GM12872 (cell line): Measurements from ENCODE around the gene CDKN2B.

Experiments used
- TF ChIP-seq, protein P1 (sequence below): IDR thresholded peaks from 3 replicates; pipeline ENCODE4 v1.5.1; 2011; ENCODE audit warnings: low read depth, mild to moderate bottlenecking, low read length, moderate library complexity; ENCODE audit not compliant: insufficient read depth

CDKN2B gene

DNA sequence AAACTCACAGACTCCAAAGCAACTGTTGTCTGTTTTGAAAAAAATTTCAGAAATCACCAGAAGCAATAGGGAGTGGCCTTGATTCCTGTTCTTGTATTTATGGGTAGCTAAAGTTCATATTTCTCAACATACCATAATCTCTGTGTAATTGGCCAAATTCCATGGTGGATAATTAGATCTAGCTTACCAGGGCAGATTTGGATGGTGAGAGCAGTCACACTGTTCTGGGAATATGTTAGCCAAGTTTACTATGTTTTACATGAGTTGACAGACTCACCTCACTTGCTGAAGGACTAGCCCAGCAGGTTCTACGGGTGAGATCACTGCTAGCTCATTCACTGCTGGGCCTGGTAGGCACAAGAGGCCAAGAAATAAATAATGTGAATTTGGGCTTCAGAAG, 32.7 kb upstream of the CDKN2B start:
- TF ChIP-seq, protein P1, sequence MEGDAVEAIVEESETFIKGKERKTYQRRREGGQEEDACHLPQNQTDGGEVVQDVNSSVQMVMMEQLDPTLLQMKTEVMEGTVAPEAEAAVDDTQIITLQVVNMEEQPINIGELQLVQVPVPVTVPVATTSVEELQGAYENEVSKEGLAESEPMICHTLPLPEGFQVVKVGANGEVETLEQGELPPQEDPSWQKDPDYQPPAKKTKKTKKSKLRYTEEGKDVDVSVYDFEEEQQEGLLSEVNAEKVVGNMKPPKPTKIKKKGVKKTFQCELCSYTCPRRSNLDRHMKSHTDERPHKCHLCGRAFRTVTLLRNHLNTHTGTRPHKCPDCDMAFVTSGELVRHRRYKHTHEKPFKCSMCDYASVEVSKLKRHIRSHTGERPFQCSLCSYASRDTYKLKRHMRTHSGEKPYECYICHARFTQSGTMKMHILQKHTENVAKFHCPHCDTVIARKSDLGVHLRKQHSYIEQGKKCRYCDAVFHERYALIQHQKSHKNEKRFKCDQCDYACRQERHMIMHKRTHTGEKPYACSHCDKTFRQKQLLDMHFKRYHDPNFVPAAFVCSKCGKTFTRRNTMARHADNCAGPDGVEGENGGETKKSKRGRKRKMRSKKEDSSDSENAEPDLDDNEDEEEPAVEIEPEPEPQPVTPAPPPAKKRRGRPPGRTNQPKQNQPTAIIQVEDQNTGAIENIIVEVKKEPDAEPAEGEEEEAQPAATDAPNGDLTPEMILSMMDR, result no peak

DNA sequence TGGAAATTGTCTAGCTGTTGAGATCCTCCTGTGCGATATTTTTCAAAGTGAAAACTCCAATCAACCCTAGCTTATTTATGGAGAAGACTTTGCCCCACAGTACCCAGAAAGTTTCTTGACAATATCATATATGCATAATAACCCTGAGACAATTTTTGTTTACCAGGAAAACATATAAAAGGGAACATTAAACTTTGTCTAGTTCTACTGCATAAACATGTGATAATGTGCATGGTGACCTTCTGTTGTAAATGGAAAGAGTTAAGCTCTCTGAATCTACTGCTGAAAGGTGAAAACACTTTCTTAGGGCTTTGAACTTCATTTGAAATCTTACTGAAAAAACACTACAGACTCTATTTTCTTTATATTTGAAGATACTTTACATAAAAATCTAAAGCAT, 32.2 kb upstream of the CDKN2B start:
- TF ChIP-seq, protein P1, result no peak

DNA sequence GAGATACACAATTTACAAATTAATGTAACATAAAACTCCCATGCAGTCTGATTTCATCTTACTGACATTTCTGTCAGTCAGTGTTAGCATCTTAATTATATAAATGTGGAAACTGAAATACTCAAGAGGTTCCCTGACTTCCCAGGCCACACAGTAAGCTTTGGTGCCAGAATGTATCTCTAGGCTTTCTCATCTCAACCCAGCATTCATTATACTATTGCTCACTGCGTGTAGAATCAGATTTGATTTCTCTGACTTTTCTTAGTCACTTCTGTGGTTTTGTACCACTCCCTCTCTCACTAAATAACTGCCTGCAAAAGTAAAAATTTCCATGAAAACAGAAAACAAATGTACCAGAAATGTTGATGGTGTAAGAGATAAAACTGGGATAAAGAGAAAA, 31.7 kb upstream of the CDKN2B start:
- TF ChIP-seq, protein P1, result no peak

DNA sequence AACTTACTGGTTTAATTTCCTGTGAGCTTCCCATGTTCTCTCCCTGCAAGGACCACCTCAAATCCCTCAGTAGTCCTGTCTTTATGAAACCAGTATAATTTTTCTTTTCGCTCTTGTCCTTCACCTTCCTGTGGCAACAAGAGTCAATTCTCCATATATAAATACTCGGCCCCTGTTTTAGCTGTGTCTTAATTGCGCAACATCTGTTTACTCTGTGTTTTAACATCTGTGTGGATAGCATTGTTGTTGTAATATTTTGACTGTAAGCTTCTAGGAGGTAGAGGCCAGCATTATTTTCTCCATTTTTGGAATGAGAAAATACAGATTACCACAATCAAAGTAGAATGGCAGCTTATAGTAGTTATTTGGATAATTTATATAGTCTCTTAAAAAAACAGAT, 30.2 kb upstream of the CDKN2B start:
- TF ChIP-seq, protein P1, result no peak

DNA sequence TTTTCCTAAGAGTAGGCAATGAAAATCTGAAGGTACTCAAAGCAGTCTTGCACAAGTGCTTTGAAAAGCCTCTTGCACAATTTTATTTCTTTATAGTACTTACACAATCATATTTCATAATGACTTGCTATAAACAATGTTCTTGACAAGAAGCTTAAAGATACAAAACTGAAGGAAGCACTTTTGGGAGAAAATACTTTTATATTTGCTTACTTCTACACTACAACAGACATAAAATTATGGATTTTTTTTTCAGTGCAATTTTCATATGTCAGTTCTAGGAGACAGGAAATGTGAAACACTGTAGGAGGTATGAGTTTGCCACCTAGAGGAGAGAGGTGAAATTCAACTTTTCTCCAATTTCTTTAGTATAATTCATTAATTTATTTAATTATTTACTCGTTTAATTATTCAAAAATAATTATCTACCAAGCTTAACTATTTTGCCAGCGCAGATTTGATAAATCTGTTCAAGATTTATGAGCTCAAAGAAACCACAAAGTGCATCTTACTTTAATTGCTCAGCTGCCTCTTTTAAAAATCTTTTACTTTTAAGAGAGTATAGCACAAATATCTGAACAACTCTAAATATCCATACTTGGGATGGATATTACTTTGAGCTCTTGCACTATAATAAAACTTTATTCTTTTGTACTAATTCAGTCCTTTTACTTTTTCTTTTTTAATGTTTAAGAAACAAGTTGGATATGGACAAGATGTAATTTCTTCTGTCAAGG, 29.0 kb upstream of the CDKN2B start:
- TF ChIP-seq, protein P1, result peak; percentile 33; the same call in 1 of the 3 replicates

DNA sequence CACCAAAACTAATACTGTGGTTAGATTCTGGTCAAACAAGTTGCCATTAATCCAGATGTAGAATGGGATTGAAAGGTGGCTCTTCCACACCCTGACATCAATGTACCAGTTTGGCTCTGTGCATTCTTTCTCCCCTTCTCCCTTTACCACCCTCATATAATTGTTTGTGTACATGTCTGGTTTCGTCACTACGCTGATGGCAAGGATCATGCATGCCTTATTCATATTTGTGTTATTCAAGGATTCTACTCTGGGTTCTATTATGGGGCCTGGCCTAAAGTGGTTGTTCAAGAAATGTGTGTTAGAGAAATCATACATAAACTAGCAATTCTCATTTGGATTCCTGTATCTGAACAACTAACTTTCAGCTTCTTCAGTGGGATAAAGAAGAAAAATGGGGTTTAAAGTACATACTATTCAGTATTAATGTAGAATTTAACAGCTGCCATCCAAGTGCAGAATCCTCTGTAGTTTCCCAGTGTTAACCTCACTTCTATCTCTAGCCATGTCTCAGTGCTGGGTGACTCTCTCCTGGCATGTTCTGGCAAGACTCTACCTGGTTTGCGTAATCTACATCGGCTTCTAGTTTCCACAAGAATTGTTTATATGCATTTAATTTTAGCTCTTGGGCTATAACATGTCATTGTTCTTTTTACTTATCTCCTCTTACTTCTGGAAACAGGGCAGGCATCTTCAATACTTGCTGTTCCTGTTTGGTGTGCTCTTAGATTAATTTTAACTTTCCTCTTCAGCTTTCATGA, 27.9 kb upstream of the CDKN2B start:
- TF ChIP-seq, protein P1, result no peak

DNA sequence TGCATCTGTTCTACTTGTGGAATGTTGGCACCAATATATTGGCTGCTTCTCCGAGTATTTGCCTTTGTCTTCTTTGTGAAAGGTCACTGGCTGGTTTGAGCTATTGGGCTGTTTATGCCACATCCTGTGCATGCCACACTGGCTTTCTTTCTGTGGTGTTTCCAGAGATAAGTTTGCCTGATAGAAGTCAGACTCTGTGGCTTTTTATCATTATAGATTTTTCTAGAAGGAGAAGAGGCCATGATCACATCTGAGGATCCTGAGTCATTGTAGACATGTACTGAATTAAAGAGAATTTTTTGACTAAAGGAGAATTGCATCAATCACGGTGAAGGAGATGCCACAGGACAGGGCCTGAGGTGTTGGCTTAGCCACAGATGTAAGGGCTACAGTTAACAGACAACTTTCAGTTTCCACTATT, 26.5 kb upstream of the CDKN2B start:
- TF ChIP-seq, protein P1, result no peak
